Naive thymus-derived CD4-positive, alpha-beta T cell (primary cell): ENCODE results near the gene RER1. TPM values are rescaled to one million over a fixed set of nuclear protein-coding genes. Genes with fewer than 3 reads are reported as not detected.
A peak's percentile ranks its signal among the peaks of the same experiment; 100 is the strongest.

Source experiments
- ATAC-seq: fragments of 150-1000 bp; cut with Tn5 transposase; 2 replicates; pipeline ENCODE4 v1.10.0; 2021; ENCODE audit warnings: mild to moderate bottlenecking, moderate library complexity
- CTCF ChIA-PET: fragments of 350-600 bp; sonication (Branson Sonifier 250); formaldehyde crosslinking; loops from one replicate; lab custom pipeline; 2021; ENCODE audit warnings: antibody characterized with exemption; lab: Charles Lee
- POLR2A ChIA-PET: fragments of 350-600 bp; sonication (Branson Sonifier 250); formaldehyde crosslinking; loops from one replicate; lab custom pipeline; 2021; ENCODE audit warnings: antibody characterized with exemption, inconsistent platforms; lab: Charles Lee
- DNase-seq, 9 donors: peaks; one replicate each; pipeline versions ENCODE4 v3.0.0 to v3.0.0-alpha.2; 2020 to 2022; ENCODE audit warnings: mixed read lengths in 1 of 9
- H3K27ac ChIP-seq: one replicate; pipeline ENCODE4 v1.7.0; 2013; ENCODE audit warnings: mild to moderate bottlenecking, low read depth, low read length, moderate library complexity
- H3K27me3 ChIP-seq, 2 donors: one replicate each; pipeline ENCODE4 v1.7.0; 2013; ENCODE audit warnings: low read length in 2 of 2, mild to moderate bottlenecking in 2 of 2, moderate library complexity in 2 of 2; ENCODE audit not compliant: control insufficient read depth in 2 of 2, insufficient read depth in 2 of 2
- H3K36me3 ChIP-seq, 3 experiments: 1 replicate in 2 of 3; 2 replicates in 1 of 3; pipeline ENCODE4 v1.7.0; 2013; ENCODE audit warnings: low read length in 3 of 3, mild to moderate bottlenecking in 3 of 3, moderate library complexity in 1 of 3; ENCODE audit not compliant: insufficient read depth in 3 of 3, control insufficient read depth in 2 of 3
- H3K4me1 ChIP-seq, 2 donors: one replicate each; pipeline ENCODE4 v1.7.0; 2013; ENCODE audit warnings: low read length in 2 of 2, mild to moderate bottlenecking in 2 of 2, moderate library complexity in 1 of 2; ENCODE audit not compliant: control insufficient read depth in 2 of 2, insufficient read depth in 2 of 2
- H3K4me3 ChIP-seq: 2 replicates; pipeline ENCODE4 v1.7.0; 2013; ENCODE audit warnings: mild to moderate bottlenecking, low read length
- H3K9me3 ChIP-seq, 3 experiments: 1 replicate in 2 of 3; 2 replicates in 1 of 3; pipeline ENCODE4 v1.7.0; 2013; ENCODE audit warnings: low read length in 3 of 3; ENCODE audit not compliant: control insufficient read depth in 2 of 3
- H3K27ac Mint-ChIP-seq, 9 donors: one replicate each; pipeline ENCODE4 v1.8.0; 2020 to 2022; ENCODE audit warnings: mixed read lengths in 9 of 9, mild to moderate bottlenecking in 8 of 9, moderate library complexity in 5 of 9, inconsistent platforms in 2 of 9
- H3K27me3 Mint-ChIP-seq, 5 donors: one replicate each; pipeline ENCODE4 v1.8.0; 2021 to 2022; ENCODE audit warnings: mixed read lengths in 5 of 5, mild to moderate bottlenecking in 1 of 5
- H3K36me3 Mint-ChIP-seq, 5 donors: one replicate each; pipeline ENCODE4 v1.8.0; 2020 to 2022; ENCODE audit warnings: mixed read lengths in 5 of 5, mild to moderate bottlenecking in 3 of 5, inconsistent platforms in 1 of 5
- H3K4me1 Mint-ChIP-seq, 7 donors: one replicate each; pipeline ENCODE4 v1.8.0; 2020 to 2022; ENCODE audit warnings: mixed read lengths in 7 of 7, mild to moderate bottlenecking in 3 of 7, inconsistent platforms in 1 of 7
- H3K4me3 Mint-ChIP-seq, 10 donors: one replicate each; pipeline ENCODE4 v1.8.0; 2020 to 2022; ENCODE audit warnings: mild to moderate bottlenecking in 10 of 10, mixed read lengths in 10 of 10, moderate library complexity in 6 of 10, inconsistent platforms in 2 of 10
- H3K9me3 Mint-ChIP-seq, 11 donors: one replicate each; pipeline ENCODE4 v1.8.0; 2020 to 2022; ENCODE audit warnings: mixed read lengths in 11 of 11, mild to moderate bottlenecking in 4 of 11, inconsistent platforms in 1 of 11, moderate library complexity in 1 of 11
- intact Hi-C, 2 donors: fragments of 100-400 bp; cut with micrococcal nuclease; formaldehyde crosslinking; loops; one replicate each; pipeline ENCODE4 v1.15.1; 2023
- polyA plus RNA-seq, 2 donors: library from polyadenylated mRNA; unstranded; fragments of 300-500 nt; fragmentation: Illumina TruSeq; gene quantifications; one replicate each; pipeline ENCODE4 v1.2.3, GENCODE V29; 2021
- total RNA-seq, 6 experiments: library from RNA in 5 of 6; stranded (reverse) in 5 of 6; gene quantifications; 1 replicate in 5 of 6; 2 replicates in 1 of 6; pipeline ENCODE4 v1.2.3 and lab custom pipeline; 2021 to 2026

The RER1 gene
- total and polyA plus RNA-seq, 7 experiments from 2014 or later = 71.0 to 150 (median 116) TPM

DNA sequence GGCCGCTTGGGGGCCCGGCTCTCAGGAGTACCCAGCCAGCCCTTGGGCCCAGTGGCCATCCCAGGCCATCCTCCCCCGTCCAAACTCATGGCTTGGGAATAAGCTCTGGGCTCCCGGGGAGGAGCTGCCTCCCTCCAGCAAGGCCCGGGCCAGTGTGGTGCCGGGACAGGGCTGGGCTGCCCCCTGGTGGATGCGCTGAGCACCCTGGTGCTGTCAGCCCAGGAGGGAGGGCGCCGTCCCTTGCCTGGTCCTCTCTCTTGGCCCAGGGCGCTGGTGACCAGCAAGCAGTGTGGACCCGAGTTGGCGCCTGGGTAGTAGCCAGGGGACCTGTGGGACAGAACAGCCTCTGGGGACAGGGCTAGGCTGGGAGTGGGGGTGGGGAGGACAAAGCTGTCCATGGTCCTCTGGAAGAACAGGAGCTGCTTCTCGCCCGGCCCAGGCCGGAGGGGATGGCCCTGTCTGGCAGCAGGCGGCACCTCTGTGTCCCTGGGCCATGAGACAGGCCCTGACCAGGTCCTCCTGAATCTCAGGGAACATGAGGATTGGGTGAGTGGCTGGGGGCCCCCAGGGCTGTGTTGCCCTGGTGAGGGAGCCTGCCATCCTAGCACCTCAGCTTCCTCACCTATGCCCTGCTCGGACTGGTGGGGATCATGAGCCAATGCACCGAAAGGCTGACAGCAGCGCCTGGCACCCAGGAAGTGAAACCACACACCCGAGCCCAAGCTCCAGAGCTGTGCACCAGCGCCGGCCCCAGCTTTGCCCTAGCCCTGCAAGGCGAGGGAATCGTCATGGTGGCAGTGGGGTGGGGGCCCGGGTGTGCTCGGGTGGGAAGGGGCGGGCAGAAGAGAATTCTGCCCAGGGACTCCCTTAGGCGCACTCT, 9.7 kb upstream of the RER1 start:
- peaks cover 6 to 7% of the 10 kb centered on the region in 2 donors for H3K4me1 ChIP-seq
- ATAC-seq (peak; percentile 97), DNase-seq (peak; percentile 55 to 83 (median 71))
- no peaks in the 10 kb centered on the region for H3K27me3 Mint-ChIP-seq
- no peak overlapping the region for H3K27ac ChIP-seq
- ChIA-PET CTCF (interaction anchor here (0.9 to 4.2 kb wide), 11 partner anchors 28 to 193 kb away, joined by 3 to 78 read pairs (median 4); partner anchors contain the start of gene FAAP20), POLR2A (interaction anchor here (0.8 to 2.5 kb wide), 5 partner anchors 186 to 250 kb away, joined by 3 to 29 read pairs (median 5); partner anchors contain the start of gene FAAP20)
- intact Hi-C loops = loop anchor here (1.0 to 10.0 kb wide), 4 partner anchors 67 to 250 kb away; no protein-coding TSS in a partner anchor
- H3K36me3 Mint-ChIP-seq = no peaks in the 10 kb centered on the region
- no peaks in the 10 kb centered on the region for H3K9me3 Mint-ChIP-seq
- no peaks in the 10 kb centered on the region for H3K9me3 ChIP-seq
- H3K4me3 ChIP-seq = no peak overlapping the region
- H3K27ac Mint-ChIP-seq = no peak overlapping the region
- H3K27me3 ChIP-seq = no peaks in the 10 kb centered on the region
- no peak overlapping the region for H3K4me3 Mint-ChIP-seq
- peaks cover 0 to 4% (median 0%) of the 10 kb centered on the region in 7 donors for H3K4me1 Mint-ChIP-seq
- H3K36me3 ChIP-seq = no peaks in the 10 kb centered on the region

DNA sequence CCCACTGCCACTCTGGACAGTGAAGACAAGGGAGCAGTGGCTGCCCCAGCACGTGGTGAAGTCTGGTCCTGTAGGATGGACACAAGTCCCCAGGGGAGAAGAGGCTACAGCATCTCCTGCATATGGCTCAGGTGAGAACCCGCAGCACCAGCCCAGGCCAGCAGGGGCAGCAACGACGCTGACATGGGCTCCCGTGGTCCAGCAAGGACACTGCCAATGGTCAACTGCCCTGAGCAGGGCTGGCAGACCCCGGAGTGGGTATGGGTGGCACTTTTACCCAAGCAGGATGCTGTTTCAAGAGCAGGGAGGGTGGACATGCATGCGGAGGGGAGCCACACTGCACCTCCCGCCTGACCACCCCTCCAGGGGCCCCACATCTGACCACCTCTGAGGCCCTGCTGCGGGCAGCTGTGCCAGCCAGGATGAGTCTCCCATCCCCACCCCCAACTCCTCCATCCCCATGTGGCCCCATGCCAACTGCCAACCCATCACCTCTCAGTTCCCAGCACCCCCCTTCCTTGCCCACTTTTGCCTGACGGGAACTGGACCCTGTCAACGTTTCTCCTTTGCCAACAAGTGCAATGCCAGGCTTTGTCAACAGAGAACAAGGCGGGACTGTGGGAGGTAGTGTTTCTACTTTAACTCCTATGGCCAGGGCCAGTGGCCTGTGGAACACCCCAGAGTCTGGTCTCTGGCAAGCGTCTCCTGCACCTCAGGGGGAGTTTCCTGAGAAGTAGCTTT, 8.8 kb upstream of the RER1 start:
- peaks cover 6 to 7% of the 10 kb centered on the region in 2 donors for H3K4me1 ChIP-seq
- no peak for ATAC-seq

DNA sequence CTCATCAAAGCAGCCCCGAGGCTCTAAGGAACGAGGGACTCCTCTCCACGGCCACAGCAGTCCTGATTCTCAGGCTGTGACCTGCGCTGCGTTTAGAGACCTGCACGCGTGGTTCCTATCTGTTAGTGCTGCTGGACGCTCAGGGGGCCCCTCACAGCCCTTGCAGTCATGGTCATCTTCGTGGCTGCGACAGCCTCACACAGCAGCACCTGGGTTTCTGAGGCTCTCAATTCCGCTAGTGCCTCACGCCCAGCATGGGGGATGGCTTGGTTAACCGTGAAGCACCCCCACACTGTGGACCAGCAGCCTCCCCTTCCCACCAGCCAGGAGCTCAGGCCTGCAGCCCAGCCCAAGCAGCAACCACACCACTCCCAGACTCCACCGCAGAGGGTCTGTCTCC, 8.1 kb upstream of the RER1 start:
- H3K9me3 ChIP-seq = no peaks in the 10 kb centered on the region
- ChIA-PET CTCF (interaction anchor here (0.6 to 2.1 kb wide), 2 partner anchors 188 to 254 kb away, joined by 3 to 14 read pairs; partner anchors contain the start of gene FAAP20), POLR2A (interaction anchor here (1.4 kb wide), 1 partner anchor 184 kb away, joined by 3 read pairs; no protein-coding TSS in a partner anchor)
- no peaks in the 10 kb centered on the region for H3K36me3 ChIP-seq
- H3K4me1 ChIP-seq = peaks cover 6 to 7% of the 10 kb centered on the region in 2 donors
- peak overlapping the region in 1 of 9 donors; percentile 36 for H3K27ac Mint-ChIP-seq
- no peaks in the 10 kb centered on the region for H3K27me3 ChIP-seq
- H3K36me3 Mint-ChIP-seq = no peaks in the 10 kb centered on the region
- no peak overlapping the region for H3K27ac ChIP-seq
- H3K27me3 Mint-ChIP-seq = no peaks in the 10 kb centered on the region
- H3K4me3 Mint-ChIP-seq = no peak overlapping the region
- H3K4me3 ChIP-seq = no peak overlapping the region
- H3K4me1 Mint-ChIP-seq = peaks cover 0 to 4% (median 0%) of the 10 kb centered on the region in 7 donors
- H3K9me3 Mint-ChIP-seq = no peaks in the 10 kb centered on the region
- DNase-seq (peak in 1 of 9 donors; percentile 4), ATAC-seq (no peak)
- intact Hi-C loops = loop anchor here in 1 of 2 donors (5.0 to 10.0 kb wide), 2 partner anchors 69 to 251 kb away; no protein-coding TSS in a partner anchor

More for the DNA sequence above, 8.8 kb upstream of the RER1 start:
- no peak overlapping the region for H3K27ac Mint-ChIP-seq
- ChIA-PET CTCF (interaction anchor here (1.4 to 4.2 kb wide), 5 partner anchors 152 to 190 kb away, joined by 7 to 78 read pairs (median 9); partner anchors contain the start of gene FAAP20), POLR2A (interaction anchor here (1.4 to 2.5 kb wide), 4 partner anchors 183 to 194 kb away, joined by 3 to 29 read pairs (median 6); partner anchors contain the start of gene FAAP20)
- H3K4me1 Mint-ChIP-seq = peaks cover 0 to 4% (median 0%) of the 10 kb centered on the region in 7 donors
- Histone ChIP-seq H3K9me3 (no peaks in the 10 kb centered on the region), H3K36me3 (no peaks in the 10 kb centered on the region), H3K27ac (no peak overlapping the region), H3K27me3 (no peaks in the 10 kb centered on the region), H3K4me3 (no peak overlapping the region)
- H3K9me3 Mint-ChIP-seq = no peaks in the 10 kb centered on the region
- no peaks in the 10 kb centered on the region for H3K36me3 Mint-ChIP-seq
- H3K27me3 Mint-ChIP-seq = no peaks in the 10 kb centered on the region
- H3K4me3 Mint-ChIP-seq = no peak overlapping the region
- intact Hi-C loops = loop anchor here in 1 of 2 donors (5.0 to 10.0 kb wide), 2 partner anchors 68 to 250 kb away; no protein-coding TSS in a partner anchor
- peak in 2 of 9 donors; percentile 11 to 13 for DNase-seq

DNA sequence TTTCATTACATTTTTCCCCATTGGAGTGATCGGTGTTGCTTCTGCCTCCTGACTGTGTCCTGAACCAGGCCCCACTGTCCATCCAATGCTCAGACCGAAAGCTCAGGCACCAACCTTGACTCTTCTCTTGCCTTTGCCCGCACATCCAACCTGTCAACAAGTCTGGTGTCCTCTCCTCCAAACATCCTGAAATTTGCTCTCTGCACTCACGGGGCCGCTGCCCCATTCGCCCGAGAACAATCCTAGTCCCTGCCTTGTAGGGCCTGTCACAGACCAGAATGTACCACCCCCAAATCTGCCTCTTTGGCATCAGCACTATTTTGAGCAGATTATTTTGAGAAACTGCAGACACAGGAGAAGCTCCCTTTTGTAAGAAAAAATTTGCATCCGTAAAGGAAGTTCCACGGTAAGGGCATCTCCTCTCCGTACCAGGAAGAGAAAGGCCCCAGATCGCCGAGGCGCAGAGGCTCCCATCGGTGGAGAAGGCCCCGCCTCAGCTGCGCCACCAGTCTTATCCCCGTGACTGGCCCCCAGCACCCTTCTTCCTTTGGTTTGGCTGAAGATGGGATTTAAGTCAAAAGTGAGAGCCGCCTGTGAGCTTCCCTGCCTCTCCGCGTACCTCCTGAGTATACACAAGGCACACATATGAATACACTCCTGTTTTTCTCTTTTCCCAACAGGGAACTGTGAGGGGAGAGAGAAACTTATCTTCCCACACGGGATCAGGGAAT, 7.3 kb upstream of the RER1 start:
- Mint-ChIP-seq H3K36me3 (no peaks in the 10 kb centered on the region), H3K4me3 (no peak overlapping the region), H3K27me3 (no peaks in the 10 kb centered on the region), H3K27ac (peak overlapping the region in 2 of 9 donors; percentile 29 to 76), H3K4me1 (peaks cover 0 to 4% (median 0%) of the 10 kb centered on the region in 7 donors), H3K9me3 (no peaks in the 10 kb centered on the region)
- intact Hi-C loops = loop anchor here in 1 of 2 donors (5.0 to 10.0 kb wide), 2 partner anchors 69 to 252 kb away; no protein-coding TSS in a partner anchor
- Histone ChIP-seq H3K36me3 (no peaks in the 10 kb centered on the region), H3K4me3 (no peak overlapping the region), H3K9me3 (no peaks in the 10 kb centered on the region), H3K4me1 (peaks cover 6 to 7% of the 10 kb centered on the region in 2 donors), H3K27ac (no peak overlapping the region), H3K27me3 (no peaks in the 10 kb centered on the region)
- DNase-seq (peak in 1 of 9 donors; percentile 3), ATAC-seq (no peak)
- POLR2A ChIA-PET = interaction anchor here (1.4 kb wide), 1 partner anchor 185 kb away, joined by 3 read pairs; no protein-coding TSS in a partner anchor
- CTCF ChIA-PET = interaction anchor here (0.6 to 2.1 kb wide), 2 partner anchors 189 to 255 kb away, joined by 3 to 14 read pairs; partner anchors contain the start of gene FAAP20

DNA sequence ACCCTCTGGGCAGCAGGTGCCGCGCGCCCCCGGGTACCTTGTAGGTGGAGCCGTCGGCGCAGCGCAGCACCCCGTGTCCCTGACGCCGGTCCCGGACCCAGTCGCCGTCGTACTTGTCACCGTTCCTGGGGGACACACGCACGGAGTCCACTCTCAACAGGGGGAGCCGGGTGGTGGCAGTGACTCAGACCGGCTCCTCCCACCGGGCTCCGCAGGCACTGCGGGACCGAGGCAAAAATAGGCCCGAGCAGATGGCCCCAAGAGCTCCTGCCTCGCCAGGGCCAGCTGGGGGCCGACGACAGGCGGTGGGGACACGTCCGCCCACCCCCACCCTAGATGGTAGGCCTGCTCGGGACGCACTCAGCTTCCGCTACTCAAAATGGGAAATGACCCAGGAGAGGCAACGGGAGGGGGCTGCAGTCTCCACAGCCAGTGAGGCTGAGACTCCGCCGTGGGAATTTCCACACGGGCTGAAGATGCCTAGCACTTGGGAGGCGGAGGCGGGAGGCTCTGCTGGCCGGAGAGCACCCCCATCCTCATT, 6.6 kb upstream of the RER1 start:
- intact Hi-C loops = loop anchor here in 1 of 2 donors (5.0 to 10.0 kb wide), 2 partner anchors 70 to 253 kb away; no protein-coding TSS in a partner anchor
- H3K4me3 ChIP-seq = no peak overlapping the region
- CTCF ChIA-PET = interaction anchor here (2.1 kb wide), 1 partner anchor 190 kb away, joined by 14 read pairs; the partner anchor contains the start of gene FAAP20
- Mint-ChIP-seq H3K4me1 (peaks cover 0 to 4% (median 3%) of the 10 kb centered on the region in 7 donors), H3K4me3 (no peak overlapping the region), H3K27ac (no peak overlapping the region), H3K9me3 (no peaks in the 10 kb centered on the region), H3K36me3 (no peaks in the 10 kb centered on the region), H3K27me3 (no peaks in the 10 kb centered on the region)
- H3K27me3 ChIP-seq = no peaks in the 10 kb centered on the region
- peaks cover 6 to 7% of the 10 kb centered on the region in 2 donors for H3K4me1 ChIP-seq
- no peak for DNase-seq
- no peaks in the 10 kb centered on the region for H3K9me3 ChIP-seq
- no peaks in the 10 kb centered on the region for H3K36me3 ChIP-seq
- H3K27ac ChIP-seq = no peak overlapping the region
- POLR2A ChIA-PET = no interaction called here
- no peak for ATAC-seq
